Activated effector memory CD4-positive, alpha-beta T cell treated with Interleukin-2 at 50 U/mL for 16 hours (primary cell): Measurements from ENCODE around the gene SERPINB12.

Experiments used
- DNase-seq: peaks from one replicate; pipeline ENCODE4 v3.0.0-alpha.2; 2020

Gene SERPINB12

DNA sequence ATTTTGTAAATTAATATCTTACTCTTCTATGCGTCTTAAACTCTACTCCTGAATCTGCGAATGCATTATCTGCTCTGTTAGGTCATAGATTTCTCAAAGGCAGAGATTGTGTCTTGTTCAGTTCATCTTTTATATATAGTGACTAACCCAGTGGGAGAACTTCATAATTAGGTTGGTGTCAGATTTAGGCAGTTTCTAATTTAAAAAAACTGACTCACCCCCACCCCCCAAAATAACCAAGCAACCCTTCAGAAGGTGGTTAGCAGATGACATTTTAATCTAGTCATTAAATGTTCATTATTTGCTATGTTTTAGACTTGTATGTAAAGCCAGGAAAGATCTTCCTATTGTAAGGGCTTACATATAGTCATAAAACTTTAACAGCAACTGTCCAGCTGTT, 10.4 kb downstream of the SERPINB12 start:
- DNase-seq: no peak

DNA sequence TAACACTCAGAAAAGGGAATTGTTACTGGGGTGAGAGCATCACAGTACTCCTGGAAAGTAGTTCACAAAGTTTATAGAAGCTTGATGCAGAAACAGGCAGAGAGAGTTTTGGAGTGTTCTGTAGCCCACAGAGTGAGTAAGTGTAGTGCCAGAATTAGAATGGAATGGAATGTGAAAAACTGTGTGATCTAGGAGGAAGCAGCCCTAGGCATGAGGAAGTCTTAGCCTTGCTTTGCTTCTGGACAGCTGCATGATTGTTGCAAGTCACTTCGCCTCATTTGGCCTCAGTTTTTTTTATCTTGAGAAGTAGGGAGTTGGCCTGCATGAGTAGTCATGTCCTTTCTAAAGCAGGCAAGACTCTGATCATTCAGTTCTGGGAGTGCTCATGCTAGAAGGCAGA, 10.9 kb downstream of the SERPINB12 start:
- no peak for DNase-seq

DNA sequence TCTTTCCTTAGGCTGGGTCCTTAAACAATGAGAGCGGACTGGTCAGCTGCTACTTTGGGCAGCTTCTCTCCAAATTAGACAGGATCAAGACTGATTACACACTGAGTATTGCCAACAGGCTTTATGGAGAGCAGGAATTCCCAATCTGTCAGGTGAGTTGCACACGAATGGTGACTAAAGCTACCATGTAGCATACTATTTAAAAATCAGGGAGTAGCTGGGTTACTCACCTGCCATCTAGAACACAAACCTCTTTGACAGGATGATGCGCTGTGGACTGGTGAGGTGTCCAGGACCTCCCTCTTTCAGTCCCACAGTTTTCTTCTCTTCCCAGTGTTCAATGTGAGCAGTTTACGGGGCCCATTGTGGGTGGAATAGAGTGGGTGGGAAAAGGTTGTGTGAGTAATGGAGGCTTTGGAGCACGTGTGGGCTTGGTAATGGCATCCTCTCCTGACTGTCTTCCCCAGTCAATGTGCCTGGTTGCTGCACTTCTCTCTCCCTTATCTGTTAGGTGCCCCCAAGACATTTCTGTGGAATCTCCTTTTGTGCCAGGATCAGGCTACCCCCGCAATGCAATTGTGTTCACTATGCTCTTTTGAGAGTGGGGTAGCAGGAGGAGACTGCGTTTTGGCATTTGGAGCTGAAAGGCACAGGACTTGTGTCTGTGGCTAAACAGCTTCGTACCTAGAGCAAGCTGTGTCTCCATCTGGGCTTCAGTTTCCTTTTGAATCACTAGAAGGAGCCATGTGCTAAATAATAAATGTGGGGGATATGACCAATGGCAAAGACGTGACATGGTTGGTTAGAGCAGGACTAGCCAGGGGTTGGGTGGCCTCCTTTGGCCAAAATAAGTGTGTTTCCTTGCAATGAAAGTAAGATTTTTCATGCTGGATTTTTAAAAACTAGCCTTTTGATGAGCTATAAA, 17.7 kb downstream of the SERPINB12 start:
- DNase-seq: no peak

DNA sequence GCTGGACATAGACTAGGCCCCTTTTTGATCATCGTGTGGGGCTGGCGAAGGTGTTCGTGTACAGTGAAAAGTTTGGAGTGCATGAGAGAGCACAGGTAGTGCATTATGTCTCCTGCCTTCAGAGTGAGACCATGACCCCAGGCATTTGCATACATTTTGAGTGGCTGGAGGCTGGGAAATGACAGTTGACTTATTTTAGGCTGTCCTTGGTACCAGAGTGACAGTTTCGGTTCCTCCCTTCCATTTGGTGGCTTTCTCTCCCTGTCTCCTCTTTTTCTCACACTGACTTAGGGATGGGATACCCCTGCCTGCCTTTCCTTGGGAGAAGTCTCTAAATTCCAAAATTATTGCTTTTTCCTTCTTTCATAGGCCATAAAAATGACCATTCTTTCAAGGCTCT, 20.1 kb downstream of the SERPINB12 start:
- DNase-seq: no peak

DNA sequence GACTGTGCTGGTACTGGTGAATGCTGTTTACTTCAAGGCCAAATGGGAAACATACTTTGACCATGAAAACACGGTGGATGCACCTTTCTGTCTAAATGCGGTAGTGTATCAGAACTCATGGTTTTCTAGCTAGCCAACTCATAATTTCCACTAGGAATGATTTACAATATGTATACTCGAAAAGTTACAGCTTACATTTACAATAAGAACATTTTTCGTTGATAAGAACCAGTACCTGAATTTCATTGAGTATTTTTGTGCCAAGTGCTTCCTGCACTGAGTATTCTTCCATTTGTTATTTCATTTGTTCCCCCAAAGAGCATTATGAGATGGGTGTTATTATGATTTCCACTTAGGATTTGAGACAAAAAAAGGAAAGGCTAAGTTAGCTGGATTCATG, 21.9 kb downstream of the SERPINB12 start:
- no peak for DNase-seq

DNA sequence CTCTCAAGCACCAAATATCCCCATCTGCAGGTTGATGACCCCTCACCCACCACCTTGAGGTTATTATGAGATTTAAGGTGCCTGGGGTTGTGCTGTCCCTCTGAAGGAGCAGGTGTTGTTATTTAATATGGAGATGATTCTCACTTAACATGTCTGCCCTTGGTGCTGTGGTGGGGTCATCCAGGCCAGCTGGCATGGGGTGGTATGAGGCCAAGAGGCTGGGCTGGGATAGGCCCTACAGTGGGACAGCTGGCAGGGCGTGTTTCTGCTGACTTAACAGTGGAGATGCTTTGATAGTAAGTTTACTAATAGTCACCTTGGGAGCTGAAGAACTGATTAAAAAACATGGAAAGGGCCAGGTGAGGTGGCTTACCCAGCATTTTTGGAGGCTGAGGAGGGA, 22.4 kb downstream of the SERPINB12 start:
- no peak for DNase-seq

DNA sequence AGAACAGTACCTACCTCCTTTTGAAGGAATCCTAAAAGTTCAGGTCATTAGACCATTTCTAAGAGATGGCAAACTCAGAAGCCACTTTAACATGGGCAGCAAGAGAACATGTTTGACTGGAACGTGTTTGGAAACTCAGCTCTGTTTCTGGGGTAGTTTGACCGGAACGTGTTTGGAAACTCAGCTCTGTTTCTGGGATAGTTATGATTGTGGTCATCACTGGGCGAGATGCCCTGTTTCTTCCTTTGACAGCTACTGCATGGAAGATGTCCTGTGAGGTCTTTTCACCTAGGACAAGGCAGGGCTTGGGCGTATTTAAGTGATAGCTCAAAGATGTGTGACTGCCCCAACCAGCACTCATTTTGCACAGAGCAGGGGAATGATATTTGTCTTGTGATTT, 25.1 kb downstream of the SERPINB12 start:
- no peak for DNase-seq

DNA sequence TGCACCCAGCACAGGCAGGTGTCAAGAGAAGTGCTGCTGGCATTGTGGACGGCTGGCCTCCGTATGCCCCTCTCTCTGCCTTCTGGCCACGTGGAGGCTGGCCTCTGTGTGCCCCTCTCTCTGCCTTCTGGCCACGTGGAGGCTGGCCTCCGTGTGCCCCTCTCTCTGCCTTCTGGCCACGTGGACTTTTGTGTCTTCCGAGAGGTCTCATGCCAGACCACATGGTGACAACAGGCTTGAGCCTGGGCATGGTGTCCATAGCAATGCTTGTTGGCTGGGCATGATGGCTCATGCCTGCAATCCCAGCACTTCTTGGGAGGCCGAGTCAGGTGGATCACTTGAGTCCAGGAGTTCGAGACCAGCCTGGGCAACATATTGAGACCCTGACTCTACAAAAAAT, 25.7 kb downstream of the SERPINB12 start:
- DNase-seq: no peak

DNA sequence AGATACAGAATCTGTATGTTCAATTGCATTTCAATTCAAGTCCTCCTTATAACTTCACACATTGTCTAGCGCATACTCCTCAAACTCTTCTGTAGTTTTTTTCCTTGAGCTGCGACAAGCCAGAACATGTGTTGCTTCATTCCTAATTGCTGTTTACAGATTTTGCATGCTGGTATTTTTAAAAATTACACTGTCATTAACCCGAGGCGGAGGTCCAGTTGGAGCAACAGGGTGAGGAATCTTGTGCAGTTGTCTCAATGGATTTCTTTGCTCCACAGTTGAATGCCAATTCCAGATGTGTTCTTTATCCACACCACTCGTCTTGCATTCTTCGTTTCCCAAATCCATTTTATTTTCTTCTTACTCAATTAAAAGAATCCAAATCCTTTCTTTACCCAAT, 28.6 kb downstream of the SERPINB12 start:
- DNase-seq: no peak

DNA sequence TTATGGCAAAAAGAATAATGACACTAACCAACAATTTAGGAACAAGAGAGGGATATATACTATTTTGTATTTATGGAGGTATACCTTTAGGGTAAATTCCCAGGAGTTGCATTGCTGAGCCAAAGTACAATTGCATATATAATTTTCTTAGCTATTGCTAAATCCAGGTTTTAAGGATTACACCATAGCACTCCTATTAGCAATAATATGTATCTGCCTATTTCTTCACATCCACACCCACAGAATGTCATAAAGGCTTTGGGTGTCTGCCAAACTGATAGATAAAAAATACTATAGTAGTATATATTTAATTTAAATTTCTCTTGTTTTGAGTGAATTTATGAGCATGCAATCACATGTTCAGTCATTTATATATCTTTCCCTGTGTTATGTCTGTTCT, 33.5 kb downstream of the SERPINB12 start:
- no peak for DNase-seq

DNA sequence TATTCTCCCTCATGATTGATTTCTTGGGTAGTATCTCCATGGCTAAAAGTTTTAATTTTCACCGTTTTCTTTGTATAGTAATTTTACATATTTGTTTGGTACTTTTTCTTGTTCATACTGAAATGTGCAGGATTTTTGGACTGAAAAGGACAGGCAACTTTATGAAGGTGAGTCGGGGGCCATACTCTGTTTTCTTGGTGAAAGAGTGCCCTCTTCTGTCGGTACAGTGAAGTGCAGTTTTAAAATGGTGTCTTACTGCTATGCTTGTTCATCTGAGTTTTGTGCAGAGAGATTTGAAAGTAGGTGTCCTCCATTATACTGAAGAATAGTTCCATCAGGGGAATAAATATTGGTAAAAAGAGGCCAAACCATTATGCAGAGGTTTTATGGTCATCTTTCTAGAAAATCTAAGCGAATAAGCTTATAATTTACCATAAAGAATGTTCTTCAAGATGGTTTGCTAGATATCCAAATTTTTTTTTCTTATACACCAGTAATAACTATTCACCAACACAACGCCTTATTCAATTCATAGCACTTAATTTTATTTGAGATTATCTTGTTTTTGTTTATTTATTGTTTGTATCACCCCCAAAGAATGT, 36.3 kb downstream of the SERPINB12 start:
- no peak for DNase-seq

DNA sequence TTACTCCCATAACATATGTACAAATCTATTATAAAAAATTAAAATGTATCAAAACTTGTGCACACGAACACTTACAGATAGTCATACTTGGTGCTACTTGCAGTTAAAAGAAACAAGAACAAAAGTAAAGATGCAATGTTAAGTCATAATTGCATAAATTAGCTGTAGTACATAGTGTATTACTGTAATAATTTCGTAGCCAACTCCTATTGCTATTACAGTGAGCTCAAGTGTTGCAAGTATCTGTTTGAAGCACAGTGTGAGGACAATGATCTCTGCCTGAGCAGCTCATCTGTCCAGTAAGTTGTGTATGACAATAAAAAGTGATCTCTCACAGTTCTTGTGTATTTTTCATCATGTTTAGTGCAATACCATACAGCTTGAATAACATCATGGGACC, 37.4 kb downstream of the SERPINB12 start:
- no peak for DNase-seq

DNA sequence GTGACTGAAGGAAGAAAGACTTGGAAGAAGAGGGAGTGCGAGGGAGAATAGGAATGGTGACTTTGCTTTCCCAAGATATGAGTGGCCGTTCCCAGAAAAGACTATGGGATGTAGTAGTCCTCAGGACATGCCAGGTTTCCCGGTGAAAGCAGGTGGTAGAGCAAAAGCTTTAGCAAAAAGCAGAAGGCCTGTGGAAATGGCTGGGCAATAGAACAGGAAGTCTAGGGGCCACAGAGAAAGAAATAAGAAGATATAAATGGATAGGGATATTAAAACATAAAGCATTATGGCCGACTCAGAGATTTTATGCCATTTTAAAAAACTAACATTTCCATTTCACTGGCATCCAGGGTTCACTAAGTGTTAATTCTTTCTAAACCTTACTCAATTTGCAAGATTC, 43.8 kb downstream of the SERPINB12 start:
- DNase-seq: no peak

DNA sequence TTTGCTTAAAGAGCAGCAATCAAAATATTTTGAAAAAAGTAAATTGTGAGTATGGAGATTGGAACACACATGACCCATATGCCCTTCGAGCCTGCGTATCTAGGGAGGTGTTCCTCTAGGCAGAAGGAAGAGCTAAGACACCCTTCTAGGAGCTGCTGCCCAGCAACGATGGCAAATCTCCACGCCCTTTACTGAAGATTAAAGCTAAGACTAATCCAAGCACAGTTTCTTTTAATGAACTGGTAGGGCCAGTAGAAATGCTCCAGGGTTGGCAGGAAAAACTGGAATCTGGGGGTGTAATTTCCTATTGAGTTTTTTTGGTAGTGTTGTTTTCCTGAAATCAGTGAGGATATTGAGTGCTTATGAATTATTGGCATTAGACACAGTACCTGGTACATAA, 44.3 kb downstream of the SERPINB12 start:
- no peak for DNase-seq

DNA sequence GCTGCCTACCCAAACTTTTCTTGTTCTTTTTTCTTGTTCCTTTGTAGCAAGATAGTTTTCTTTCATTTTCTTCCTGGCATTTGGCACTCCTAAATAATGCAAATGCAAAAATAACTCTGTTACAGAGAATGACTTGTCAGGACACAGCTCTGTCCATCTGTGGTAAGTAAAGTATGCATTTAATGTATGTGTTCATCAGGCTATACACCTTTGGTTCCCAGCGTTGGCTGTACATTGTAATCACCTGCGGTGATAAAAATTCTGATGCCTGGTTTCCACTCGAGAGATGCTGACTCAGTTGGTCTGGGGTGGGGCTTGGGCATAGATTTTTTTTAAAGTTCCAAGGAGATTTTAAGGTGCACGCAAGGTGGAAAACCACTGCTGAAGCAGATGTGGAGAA, 44.8 kb downstream of the SERPINB12 start, which contains the start of gene SERPINB13:
Gene SERPINB13 (plus strand): TSS at position 378 of the 400 bp plus-strand sequence. CDS start 1,325 bp downstream, outside the sequence.
- DNase-seq: no peak

DNA sequence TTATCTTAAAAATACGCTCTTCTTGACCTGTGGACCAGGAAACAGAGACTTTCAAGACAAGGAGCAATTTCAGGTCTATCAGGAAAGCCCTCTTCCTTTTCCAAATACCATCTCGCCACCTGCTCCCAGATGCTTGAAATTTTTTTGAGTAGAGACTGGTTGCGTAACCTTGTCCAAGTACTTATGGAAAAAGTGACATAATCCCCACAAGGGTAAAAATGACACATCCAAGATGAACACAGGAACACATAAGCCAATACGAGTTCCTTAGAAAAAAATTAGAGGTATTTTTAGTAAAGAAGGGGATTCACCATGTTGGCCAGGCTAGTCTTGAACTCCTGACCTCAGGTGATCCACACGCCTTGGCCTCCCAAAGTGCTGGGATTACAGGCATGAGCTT, 46.7 kb downstream of the SERPINB12 start:
- DNase-seq: no peak

DNA sequence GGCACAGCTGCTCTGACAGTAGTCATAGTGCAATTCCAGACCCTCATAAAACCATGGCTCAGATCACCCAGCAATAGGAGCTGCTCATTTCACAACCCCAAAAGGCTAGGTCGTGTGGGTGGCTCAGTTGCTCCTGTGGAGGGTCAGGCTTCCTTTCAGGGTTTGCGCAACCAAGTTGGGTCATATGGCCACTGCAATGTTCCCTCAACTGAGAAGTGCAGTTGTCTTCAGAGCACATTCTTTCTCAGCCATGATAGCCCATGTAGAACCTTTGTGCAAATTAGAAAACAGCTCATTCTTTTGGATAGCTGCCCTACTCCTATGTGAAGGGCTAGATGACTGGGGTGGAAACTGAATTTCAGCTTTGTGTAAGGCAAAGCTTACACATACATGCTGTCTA, 48.2 kb downstream of the SERPINB12 start:
- DNase-seq: no peak

DNA sequence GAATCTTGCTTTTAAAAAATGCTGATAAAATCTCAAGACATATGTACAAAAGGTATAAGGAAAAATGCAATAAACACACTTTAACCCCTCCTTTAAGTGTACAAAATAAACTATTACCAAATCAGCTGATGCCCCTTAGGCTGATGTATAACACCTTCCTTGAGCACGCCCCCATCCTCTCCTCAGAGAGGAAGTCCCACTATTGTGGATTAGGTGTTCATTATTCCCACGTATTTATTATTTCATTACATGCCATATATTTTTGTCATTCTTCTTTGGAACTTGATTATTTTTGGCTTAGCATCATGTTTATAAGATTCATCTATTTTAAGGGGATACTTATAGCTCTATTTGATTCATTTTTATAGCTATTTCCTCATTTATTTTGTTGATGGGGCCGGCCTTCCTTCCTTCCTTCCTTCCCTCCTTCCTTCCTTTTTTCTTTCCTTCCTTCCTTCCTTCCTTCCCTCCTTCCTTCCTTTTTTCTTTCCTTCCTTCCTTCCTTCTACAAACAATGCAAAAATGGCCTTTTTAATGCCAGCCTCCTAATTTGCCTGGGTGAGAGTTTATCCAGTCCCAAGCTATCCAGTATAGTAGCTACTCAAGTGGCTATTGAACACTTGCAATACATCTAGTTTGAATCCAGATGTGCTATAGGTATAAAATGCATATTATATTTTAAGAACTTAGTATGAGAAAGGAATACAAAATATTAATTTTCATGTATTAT, 49.0 kb downstream of the SERPINB12 start:
- no peak for DNase-seq

DNA sequence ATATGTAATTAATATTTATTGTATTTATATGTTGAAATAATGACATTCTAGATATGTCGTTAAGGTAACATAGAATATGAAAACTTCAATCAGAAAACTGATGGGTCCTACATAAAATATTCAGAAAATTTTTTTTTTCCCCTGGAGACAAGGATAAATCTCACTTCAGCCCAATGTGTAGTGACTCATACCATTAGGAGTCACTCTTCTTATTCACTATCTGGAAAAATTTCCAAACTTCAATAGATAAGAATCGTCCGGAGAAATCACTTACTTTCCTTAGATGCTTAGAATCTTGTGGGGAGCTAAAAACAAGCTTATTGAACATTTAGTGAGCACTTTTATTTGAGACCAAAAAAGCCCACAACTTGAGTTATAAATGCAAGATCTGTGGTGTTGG, 49.6 kb downstream of the SERPINB12 start:
- no peak for DNase-seq

DNA sequence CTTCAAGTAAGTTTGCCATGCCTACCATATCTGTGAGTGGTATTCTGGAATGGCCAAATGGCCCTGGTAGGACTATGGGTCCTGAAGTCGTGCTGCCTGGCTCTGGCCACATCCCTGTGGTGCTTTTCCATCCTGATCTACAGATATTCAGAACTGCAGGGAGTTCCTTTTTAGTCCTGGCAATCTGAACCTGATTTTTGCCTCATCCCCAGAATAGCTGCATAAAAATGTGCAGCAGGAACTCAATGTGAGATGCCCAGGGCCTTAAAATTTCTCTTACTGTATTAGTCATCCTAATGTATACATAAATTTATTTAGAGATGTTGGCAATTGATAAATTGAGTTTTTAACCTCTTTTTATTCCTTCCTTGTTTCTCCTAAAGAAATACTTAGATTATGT, 50.3 kb downstream of the SERPINB12 start:
- DNase-seq: no peak

DNA sequence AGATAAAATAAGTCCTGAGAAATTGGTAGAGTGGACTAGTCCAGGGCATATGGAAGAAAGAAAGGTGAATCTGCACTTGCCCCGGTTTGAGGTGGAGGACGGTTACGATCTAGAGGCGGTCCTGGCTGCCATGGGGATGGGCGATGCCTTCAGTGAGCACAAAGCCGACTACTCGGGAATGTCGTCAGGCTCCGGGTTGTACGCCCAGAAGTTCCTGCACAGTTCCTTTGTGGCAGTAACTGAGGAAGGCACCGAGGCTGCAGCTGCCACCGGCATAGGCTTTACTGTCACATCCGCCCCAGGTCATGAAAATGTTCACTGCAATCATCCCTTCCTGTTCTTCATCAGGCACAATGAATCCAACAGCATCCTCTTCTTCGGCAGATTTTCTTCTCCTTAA, 54.8 kb downstream of the SERPINB12 start:
- no peak for DNase-seq

DNA sequence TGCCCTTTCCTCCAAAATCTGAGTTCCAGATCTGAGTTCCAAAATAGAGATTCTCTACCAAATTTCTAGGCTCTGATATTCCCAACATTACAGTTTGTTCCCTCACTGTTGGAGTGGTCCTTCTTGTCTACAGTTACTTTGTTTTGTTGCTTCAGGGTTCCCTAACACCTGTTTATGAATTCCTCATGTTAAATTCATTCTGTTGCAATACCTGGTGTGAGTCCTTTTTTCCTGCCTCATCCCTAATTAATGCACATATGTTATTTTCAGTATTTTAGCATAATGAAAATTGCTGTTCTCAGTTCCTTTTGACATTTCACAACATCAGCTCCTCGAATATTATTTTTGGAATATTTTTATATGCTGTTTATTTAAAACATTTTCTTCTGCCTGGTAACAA, 61.2 kb downstream of the SERPINB12 start:
- DNase-seq: no peak

DNA sequence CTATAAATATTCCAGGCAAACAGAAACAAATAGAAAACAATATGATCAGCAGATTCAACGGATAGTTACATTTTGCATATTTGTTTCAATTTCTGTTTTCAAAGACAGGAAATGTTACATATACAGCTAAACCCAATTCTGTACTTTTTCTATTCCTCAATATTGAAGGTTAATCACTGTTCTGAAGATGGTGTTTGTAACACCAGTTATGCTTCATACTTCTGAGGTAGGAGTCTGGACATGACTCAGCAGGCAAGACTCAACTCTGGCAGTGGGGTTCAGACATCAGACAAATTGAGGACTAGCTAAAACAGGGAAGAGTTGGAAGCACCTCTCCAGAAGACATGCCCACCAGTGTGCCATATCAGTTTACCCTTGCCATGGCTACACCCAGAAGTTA, 61.6 kb downstream of the SERPINB12 start:
- DNase-seq: no peak
